ENCODE results near the gene RNF39.
"Not testable (repeated sequence)": the region's sequence is repeated elsewhere in the genome, so short reads cannot be mapped to it uniquely, and the experiment has no call there.

The RNF39 gene, protein sequence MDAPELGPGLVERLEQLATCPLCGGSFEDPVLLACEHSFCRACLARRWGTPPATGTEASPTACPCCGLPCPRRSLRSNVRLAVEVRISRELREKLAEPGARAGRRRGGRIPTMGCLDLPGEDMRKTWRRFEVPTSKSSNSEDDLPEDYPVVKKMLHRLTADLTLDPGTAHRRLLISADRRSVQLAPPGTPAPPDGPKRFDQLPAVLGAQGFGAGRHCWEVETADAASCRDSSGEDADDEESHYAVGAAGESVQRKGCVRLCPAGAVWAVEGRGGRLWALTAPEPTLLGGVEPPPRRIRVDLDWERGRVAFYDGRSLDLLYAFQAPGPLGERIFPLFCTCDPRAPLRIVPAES

DNA sequence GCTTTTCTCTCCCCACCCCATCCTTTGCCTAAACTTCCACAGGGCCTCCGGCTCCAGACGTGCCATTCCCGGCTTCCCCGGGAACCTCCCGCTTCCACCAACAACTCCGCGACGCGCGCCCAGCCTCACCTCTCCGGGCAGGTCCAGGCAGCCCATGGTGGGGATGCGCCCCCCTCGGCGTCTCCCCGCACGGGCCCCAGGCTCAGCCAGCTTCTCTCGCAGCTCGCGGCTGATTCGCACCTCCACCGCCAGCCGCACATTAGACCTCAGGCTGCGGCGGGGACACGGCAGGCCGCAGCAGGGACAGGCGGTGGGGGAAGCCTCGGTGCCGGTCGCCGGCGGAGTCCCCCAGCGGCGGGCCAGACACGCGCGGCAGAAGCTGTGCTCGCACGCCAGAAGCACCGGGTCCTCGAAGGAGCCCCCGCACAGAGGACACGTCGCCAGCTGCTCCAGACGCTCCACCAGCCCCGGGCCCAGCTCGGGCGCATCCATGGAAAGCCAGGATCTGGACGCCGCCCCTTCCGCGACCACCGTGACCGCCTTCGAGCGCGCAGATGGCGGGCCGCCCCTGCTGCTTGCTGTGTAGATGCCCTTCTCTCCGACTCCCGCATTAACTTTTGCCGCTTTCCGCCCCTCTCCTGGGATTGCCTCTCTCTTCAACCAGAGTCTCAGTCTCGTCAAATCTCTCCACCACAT is at the start of gene RNF39:
Gene RNF39 (minus strand): TSS at position 676 of the 696 bp plus-strand sequence. CDS start 184 bp downstream, at position 492.
- no peak for DNase-seq (ENCODE audit: low read depth in 2 of 3, low spot score in 2 of 3)

DNA sequence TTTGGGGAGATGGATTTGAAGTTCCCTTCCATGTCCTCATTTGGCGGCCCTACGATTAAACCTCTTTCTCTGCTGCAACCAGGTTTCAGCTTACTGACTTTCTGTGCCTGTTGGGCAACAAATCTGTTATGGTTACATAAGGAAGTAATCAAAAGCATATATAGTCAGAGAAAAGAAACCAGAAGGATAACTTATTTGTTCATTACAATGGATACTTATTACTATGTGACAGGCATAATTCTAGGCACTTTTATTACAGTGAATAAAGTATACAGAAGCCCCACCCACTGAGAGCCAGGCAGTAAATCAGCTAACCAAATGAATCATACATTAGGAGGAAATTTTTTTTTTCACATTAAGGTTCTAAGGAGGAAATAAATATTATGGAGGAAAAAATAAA is 46.9 kb upstream of the RNF39 start:
- DNase-seq (ENCODE audit: low read depth in 2 of 3, low spot score in 2 of 3) = no peak

- no peak for DNase-seq (ENCODE audit: low read depth in 2 of 3, low spot score in 2 of 3)
Observed at GRCh38 chr6:30121446-30122366, 46.1 kb upstream of the RNF39 start.

DNA sequence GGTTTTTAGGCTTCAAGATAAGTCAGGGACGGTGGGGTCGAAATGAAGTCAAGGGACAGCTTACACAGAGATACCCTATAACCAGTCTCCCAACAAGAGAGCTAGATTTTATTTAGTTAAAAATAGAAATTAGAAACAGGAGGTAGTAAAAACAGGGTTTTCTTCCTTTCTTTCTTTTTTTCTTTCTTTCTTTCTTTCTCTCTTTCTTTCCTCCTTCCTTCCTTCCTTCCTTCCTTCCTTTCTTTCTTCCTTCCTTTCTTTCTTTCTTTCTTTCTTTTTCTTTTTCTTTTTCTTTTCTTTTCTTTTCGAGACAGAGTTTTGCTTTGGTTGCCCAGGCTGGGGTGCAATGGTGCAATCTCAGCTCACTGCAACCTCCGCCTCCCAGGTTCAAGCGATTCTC is 43.1 kb upstream of the RNF39 start:
- DNase-seq (ENCODE audit: low read depth in 2 of 3, low spot score in 2 of 3) = not testable (repeated sequence)

- no peak for DNase-seq (ENCODE audit: low read depth in 2 of 3, low spot score in 2 of 3)
Observed at GRCh38 chr6:30116724-30117123, 41.2 kb upstream of the RNF39 start.

GRCh38 chr6:30113841-30114240 is 38.3 kb upstream of the RNF39 start:
- no peak for DNase-seq (ENCODE audit: low read depth in 2 of 3, low spot score in 2 of 3)

- DNase-seq (ENCODE audit: low read depth in 2 of 3, low spot score in 2 of 3) = no peak
Observed at GRCh38 chr6:30113003-30113759, 37.6 kb upstream of the RNF39 start, which contains the start of gene TRIM31. TSS of gene TRIM31 (minus strand) at chr6:30113090. CDS start at chr6:30112805, 285 bp downstream.

DNA sequence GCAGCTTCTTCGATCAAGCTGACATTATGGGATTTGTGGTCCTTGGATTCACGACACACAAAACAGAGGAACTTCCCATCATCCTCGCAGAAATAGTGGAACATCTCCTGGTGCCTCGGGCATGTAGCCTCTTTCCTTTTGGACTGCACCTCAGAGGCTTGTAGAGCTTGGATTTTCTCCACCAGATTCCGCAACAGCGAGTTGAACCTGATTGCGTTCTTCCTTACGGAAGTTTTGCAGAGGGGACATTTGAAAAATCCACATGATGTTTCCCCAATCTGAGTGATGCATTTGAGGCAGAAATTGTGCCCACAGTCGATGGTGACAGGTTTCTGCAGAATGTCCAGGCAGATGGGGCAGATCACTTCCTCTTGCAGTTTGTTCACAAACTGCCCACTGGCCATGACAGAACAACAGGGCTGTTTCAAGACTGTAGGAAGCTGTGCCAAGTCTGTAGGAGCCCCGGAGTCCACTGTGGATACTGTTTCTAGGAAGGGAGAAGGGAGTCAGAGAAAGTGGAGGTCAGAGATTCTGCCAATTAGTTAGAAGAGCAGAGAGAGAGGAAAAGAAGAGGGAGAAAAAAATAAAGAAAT is 36.9 kb upstream of the RNF39 start:
- DNase-seq (ENCODE audit: low read depth in 2 of 3, low spot score in 2 of 3) = no peak

GRCh38 chr6:30111266-30111856 is 35.8 kb upstream of the RNF39 start:
- no peak for DNase-seq (ENCODE audit: low read depth in 2 of 3, low spot score in 2 of 3)

DNA sequence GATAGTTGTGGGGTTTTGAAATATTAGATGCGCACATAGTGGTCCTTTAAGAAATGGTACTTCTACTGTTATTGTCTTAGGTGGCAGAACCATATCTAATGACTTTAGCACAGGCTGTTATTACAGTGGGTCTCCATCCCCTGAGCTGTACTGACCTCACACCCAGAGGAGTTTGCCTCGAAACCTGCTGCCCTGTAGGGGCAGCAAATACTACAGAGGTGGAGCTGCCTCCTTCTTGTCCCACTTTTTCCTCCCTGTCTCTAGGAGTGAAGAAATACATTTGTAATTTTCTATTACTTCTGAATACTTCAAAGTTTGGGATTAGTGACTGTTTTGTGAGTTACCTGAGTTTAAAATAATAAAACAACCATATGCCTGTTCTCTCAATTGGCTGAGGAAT is 29.1 kb upstream of the RNF39 start:
- no peak for DNase-seq (ENCODE audit: low read depth in 2 of 3, low spot score in 2 of 3)

- DNase-seq (ENCODE audit: low read depth in 2 of 3, low spot score in 2 of 3) = no peak
Observed at GRCh38 chr6:30103872-30104179, 28.3 kb upstream of the RNF39 start.

GRCh38 chr6:30102970-30103871 is 27.7 kb upstream of the RNF39 start:
- peak; percentile 54 to 60 (median 57) for DNase-seq (ENCODE audit: low read depth in 2 of 3, low spot score in 2 of 3)

DNA sequence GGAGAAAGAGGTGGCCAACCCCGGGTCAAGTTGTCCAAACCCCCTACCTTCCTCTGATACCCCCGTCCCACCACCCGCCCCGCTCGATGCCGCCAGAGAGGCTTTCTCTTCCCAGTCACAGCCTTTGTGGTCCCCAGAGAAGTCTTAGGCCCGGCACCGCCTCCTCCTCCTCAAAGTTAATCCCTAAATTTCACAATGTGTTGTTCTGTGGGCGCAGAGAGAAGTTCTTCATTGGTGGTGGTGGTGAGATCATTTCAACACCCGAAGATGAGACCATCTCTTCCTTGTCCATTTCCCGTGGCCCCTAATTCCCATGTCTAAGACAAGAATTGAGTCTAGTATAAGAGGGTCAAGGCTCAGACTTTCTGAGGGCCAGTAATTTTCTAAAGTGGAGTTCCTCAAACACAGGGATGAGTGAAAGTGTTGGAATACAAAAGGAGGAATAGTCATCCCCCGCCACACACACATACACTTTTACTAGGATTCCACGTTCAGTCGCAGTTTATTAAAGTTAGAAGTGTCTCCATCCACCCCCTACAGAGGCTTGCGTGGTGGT is 26.9 kb upstream of the RNF39 start:
- no peak for DNase-seq (ENCODE audit: low read depth in 2 of 3, low spot score in 2 of 3)

DNA sequence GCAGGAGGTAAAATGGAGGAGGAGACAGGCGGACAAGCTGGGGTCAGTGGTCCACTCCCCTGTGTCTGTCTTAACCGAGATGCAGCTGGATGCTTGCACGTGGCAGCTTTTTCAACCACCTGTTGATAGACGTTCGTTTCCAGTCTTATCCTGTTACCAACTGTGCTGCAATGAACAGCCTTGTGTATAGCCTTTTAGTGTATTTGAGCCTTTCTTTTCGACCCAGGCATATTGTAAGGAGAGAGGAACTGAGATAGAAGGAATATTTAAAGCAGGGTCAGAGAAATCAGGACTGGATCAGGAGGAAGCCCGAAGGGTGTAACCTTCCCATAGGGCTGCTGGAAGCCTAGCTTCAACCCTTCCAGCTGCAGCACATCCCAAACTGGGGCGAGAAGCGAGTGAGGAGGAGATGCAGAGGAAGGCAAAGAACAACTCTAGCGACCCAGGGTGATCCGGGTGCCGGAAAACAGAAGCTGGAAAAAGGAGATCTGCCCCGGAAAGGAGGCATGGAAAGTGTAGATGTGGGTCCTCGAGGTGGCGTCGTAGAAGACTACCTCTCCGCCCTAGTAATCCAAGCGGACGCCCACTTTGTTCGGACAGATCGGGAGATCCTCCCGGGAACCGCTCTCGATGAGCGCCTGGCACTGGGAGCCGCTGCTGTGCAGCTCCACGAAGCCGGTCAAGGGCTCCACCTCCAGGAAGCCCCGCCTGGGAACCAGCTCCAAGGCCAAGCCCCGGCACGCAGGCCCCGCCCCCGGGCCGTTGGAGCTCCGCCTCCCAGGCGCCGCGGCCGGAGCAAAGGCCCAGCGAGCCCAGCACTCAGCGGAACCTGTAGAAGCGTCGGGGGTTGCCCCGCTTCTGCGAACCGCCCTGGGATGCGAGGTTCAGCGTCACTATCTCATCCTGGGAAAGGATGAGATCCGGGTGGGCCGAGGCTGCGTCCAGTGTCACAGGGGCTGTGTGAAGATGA is 26.2 kb upstream of the RNF39 start:
- peak; percentile 47 for DNase-seq (ENCODE audit: low read depth in 2 of 3, low spot score in 2 of 3)

- DNase-seq (ENCODE audit: low read depth in 2 of 3, low spot score in 2 of 3) = no peak
Observed at GRCh38 chr6:30100585-30101443, 25.2 kb upstream of the RNF39 start.

GRCh38 chr6:30100154-30100553 is 24.6 kb upstream of the RNF39 start:
- DNase-seq (ENCODE audit: low read depth in 2 of 3, low spot score in 2 of 3) = no peak

Data from activated CD8-positive, alpha-beta memory T cell treated with anti-CD3 and anti-CD28 coated beads for 48 hours (primary cell).